Heart left ventricle (tissue), 16 donors: Measurements from ENCODE around the gene TAF10. TPM values are rescaled to one million over a fixed set of nuclear protein-coding genes. Genes with fewer than 3 reads are reported as not detected.

Experiments
- ATAC-seq, 4 donors: fragments of 200-7000 bp; cut with Tn5 transposase; one replicate each; pipeline ENCODE4 v1.9.1; 2020 to 2022; ENCODE audit warnings: moderate library complexity in 4 of 4, mild to moderate bottlenecking in 3 of 4, moderate number of reproducible peaks in 1 of 4
- DNase-seq, 5 donors: peaks; one replicate each; pipeline ENCODE4 v3.0.0-alpha.2; 2020
- H3K27ac ChIP-seq, 12 donors: fragments of 200-600 bp; sonication (generic) in 4 of 12; one replicate each; pipeline versions ENCODE4 v1.5.0 to v1.8.0; 2016 to 2022; ENCODE audit warnings: mild to moderate bottlenecking in 2 of 12
- H3K27me3 ChIP-seq, 9 donors: fragments of 200-600 bp; sonication (generic) in 2 of 9; one replicate each; pipeline versions ENCODE4 v1.5.1 to v1.8.0; 2016 to 2022; ENCODE audit warnings: mild to moderate bottlenecking in 3 of 9
- H3K36me3 ChIP-seq, 9 donors: fragments of 200-600 bp; sonication (generic) in 2 of 9; one replicate each; pipeline versions ENCODE4 v1.5.0 to v1.8.0; 2018 to 2022; ENCODE audit warnings: mild to moderate bottlenecking in 2 of 9
- H3K4me1 ChIP-seq, 12 donors: fragments of 200-600 bp; sonication (generic) in 4 of 12; one replicate each; pipeline versions ENCODE4 v1.5.0 to v1.8.0; 2016 to 2022; ENCODE audit warnings: mild to moderate bottlenecking in 3 of 12
- H3K4me3 ChIP-seq, 12 donors: fragments of 200-600 bp; sonication (generic) in 4 of 12; one replicate each; pipeline versions ENCODE4 v1.5.0 to v1.8.0; 2017 to 2022; ENCODE audit warnings: mild to moderate bottlenecking in 9 of 12, moderate library complexity in 4 of 12
- H3K9me3 ChIP-seq, 12 donors: fragments of 200-600 bp; sonication (generic) in 4 of 12; one replicate each; pipeline versions ENCODE4 v1.5.0 to v1.8.0; 2016 to 2022; ENCODE audit warnings: mild to moderate bottlenecking in 1 of 12
- POLR2A ChIP-seq, 2 donors: fragments of 450-650 bp; IDR thresholded peaks; one replicate each; pipeline ENCODE4 v1.6.1; 2017; ENCODE audit warnings: antibody characterized with exemption in 2 of 2, mild to moderate bottlenecking in 2 of 2, moderate library complexity in 2 of 2
- WGBS, 4 donors: extraction: QIAGEN DNeasy Blood & Tissue Kit in 2 of 4; methylation state at CpG; one replicate each; pipeline versions ENCODE4 v1.1.5 to v1.1.7; 2013 to 2018; 5-methylcytosine and 5-hydroxymethylcytosine counted together
- intact Hi-C, 10 donors: fragments of 100-400 bp; cut with DNase I; formaldehyde crosslinking; loops; one replicate each; pipeline versions ENCODE4 v1.11.1 to v1.14.2; 2022
- polyA plus RNA-seq, 2 donors: library from polyadenylated mRNA; stranded (reverse); fragments of 200-250 nt; gene quantifications; one replicate each; pipeline ENCODE4 v1.2.3, GENCODE V29; 2013
- total RNA-seq, 9 donors: library from RNA; depleted of rRNA in 2 of 9; stranded (reverse); fragments of >200 nt in 2 of 9; fragmentation: NEBNext Ultra II Directional in 3 of 9; extraction: Animal tissue kit (Norgen Biotek cat#: 25700) in 3 of 9; gene quantifications; one replicate each; pipeline versions ENCODE4 v1.1.0 to v1.2.4, GENCODE V29; 2016 to 2023
- TF ChIP-seq, protein P1 (sequence below), 12 donors: fragments of 200-600 bp; sonication (generic) in 4 of 12; IDR thresholded peaks; one replicate each; pipeline versions ENCODE4 v1.5.0 to v1.8.0; 2018 to 2022; ENCODE audit warnings: antibody characterized with exemption in 12 of 12, mild to moderate bottlenecking in 5 of 12
- donor health status: ischemic (EF 13 %, LVEDD 7.1; RV severe dilation, severe dysfunction).
- donor health status: healthy with polysubstance abuse.
- donor health status: DM: no; HTN: yes; CAD: no.
- donor health status: DM: no; HTN: no; CAD: no.
- donor health status: ischemic (EF 25% LVEDD 6.9; RV normal size, moderate dysfunction).
- donor health status: ischemic (EF 25% LVEDD 5.7; RV mildly dilated, moderate dysfunction).
- donor health status: healthy.
- donor health status: DM: yes; HTN: yes; CAD: no.
- donor health status: ischemic (EF 35%, LVEDD 5.7; RV mildly dilated, moderate dysfunction).
- donor health status: nonischemic (EF 11% LVEDD 7.7; RV severe dilation, severe dysfunction).
- donor health status: DM: yes; HTN: yes; CAD: no.
- donor health status: PGD.
- donor health status: ischemic (EF 29% LVEDD 5.4; RV normal size, mild dysfunction).
- donor health status: nonischemic (EF 23%, LVEDD 6.1; RV moderate dilation, normal function).

The TAF10 gene
- total and polyA plus RNA-seq, 11 donors, result 42.3 to 155 (median 99.0) TPM

DNA sequence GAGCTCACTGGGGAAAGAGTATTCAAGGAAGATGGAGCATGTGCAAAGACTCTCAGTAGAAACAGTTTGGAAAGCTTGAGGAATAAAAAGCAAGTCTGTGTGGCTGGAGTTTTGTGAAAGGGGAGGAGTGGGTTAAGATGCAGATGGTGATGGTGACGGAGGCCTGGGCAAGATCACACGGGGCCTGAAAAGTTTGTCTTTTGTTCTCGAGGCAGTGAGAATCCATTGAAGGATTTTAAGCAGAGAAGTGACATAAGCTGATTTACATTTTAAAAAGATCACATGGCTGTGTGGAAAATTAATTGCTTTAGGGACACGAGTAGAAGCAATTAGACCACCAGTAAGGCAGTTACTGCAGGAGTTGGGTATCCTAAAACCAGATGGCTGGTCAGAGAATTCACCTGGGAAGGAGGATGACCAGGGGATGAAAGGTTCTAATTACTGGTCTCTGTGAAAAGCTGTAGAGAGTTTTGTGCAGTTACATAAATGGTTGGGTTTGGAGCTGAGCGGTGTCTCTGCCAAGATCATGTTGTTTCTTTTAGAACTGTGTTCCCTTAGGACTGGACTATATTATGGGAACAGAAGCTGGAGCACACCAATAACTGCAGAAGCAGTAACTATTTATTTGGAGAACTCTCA lies 15.7 kb downstream of the TAF10 start:
- no peaks in the 10 kb centered on the region for H3K27me3 ChIP-seq
- whole genome bisulfite sequencing, 4 donors, result 19 to 33% (median 29%) methylated on average over 5 of the region's 5 CpGs
- H3K4me3 ChIP-seq, result no peak overlapping the region
- H3K9me3 ChIP-seq, result no peaks in the 10 kb centered on the region
- H3K4me1 ChIP-seq, result peaks cover 6 to 81% (median 57%) of the 10 kb centered on the region in 12 donors
- ATAC-seq (peak; percentile 44 to 71 (median 63)), DNase-seq (no peak)
- intact Hi-C loops, result loop anchor here in 1 of 10 donors (10.0 kb wide), 1 partner anchor 62 kb away; no protein-coding TSS in a partner anchor
- no peak for TF ChIP-seq POLR2A (IDR thresholded peaks at IDR 0.05)
- TF ChIP-seq, protein P1, sequence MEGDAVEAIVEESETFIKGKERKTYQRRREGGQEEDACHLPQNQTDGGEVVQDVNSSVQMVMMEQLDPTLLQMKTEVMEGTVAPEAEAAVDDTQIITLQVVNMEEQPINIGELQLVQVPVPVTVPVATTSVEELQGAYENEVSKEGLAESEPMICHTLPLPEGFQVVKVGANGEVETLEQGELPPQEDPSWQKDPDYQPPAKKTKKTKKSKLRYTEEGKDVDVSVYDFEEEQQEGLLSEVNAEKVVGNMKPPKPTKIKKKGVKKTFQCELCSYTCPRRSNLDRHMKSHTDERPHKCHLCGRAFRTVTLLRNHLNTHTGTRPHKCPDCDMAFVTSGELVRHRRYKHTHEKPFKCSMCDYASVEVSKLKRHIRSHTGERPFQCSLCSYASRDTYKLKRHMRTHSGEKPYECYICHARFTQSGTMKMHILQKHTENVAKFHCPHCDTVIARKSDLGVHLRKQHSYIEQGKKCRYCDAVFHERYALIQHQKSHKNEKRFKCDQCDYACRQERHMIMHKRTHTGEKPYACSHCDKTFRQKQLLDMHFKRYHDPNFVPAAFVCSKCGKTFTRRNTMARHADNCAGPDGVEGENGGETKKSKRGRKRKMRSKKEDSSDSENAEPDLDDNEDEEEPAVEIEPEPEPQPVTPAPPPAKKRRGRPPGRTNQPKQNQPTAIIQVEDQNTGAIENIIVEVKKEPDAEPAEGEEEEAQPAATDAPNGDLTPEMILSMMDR (IDR thresholded peaks at IDR 0.05), result no peak
- peak overlapping the region; percentile 37 to 83 (median 60) for H3K27ac ChIP-seq
- peaks cover 0 to 79% (median 52%) of the 10 kb centered on the region in 9 donors for H3K36me3 ChIP-seq

DNA sequence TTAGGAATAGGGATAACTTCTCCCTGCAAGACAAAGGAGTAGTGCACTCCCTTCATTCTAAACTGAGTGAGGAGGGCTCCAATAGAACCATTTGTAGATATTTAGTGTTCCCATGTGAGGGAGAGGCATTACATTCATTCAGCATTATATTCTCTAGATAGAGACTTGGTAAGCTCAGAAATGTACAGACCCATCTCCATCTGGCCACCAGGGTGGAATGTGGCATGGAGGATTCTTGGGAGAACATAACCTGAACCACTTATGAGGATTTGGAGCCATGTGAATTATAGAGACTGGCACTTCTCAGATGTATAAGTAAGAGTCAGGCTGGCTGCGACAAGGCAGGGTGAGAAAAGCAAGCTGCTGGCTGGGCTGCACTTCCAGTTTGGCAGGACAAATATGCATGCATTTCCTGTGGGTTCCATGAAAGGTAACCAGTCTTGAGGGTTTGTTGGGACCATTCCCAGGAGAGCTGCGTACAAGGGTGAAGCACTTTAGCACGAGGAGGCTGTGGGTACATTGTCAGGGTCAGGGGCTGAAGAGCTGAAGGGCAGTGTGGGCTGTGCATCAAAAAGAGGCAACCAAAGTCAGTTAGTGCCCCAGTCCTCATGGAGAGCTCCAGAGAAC lies 17.8 kb downstream of the TAF10 start:
- peaks cover 0 to 60% (median 34%) of the 10 kb centered on the region in 9 donors for H3K36me3 ChIP-seq
- no peak overlapping the region for H3K4me3 ChIP-seq
- ATAC-seq (peak in 3 of 4 donors; percentile 25 to 65 (median 49)), DNase-seq (no peak)
- WGBS, 4 donors, result 28 to 49% (median 40%) methylated on average over 3 of the region's 3 CpGs
- H3K27ac ChIP-seq, result peak overlapping the region in 10 of 12 donors; percentile 23 to 83 (median 60)
- intact Hi-C loops, result loop anchor here in 1 of 10 donors (10.0 kb wide), 1 partner anchor 59 kb away; no protein-coding TSS in a partner anchor
- H3K9me3 ChIP-seq, result no peaks in the 10 kb centered on the region
- H3K4me1 ChIP-seq, result peaks cover 6 to 64% (median 52%) of the 10 kb centered on the region in 12 donors
- no peaks in the 10 kb centered on the region for H3K27me3 ChIP-seq
- TF ChIP-seq, protein P1 (IDR thresholded peaks at IDR 0.05), result no peak
- no peak for TF ChIP-seq POLR2A (IDR thresholded peaks at IDR 0.05)

GRCh38 chr11:6588018-6588417 lies 24.0 kb downstream of the TAF10 start:
- H3K9me3 ChIP-seq, result peaks cover 0 to 19% (median 10%) of the 10 kb centered on the region in 12 donors
- no peak overlapping the region for H3K4me3 ChIP-seq
- ATAC-seq (no peak), DNase-seq (no peak)
- 93 to 100% (median 97%) methylated on average over 1 of the region's 1 CpG for WGBS, 4 donors
- H3K27me3 ChIP-seq, result no peaks in the 10 kb centered on the region
- peaks cover 0 to 23% (median 10%) of the 10 kb centered on the region in 9 donors for H3K36me3 ChIP-seq
- peak overlapping the region in 3 of 12 donors; percentile 24 to 64 (median 44) for H3K27ac ChIP-seq
- peaks cover 0 to 22% (median 7%) of the 10 kb centered on the region in 12 donors for H3K4me1 ChIP-seq
- intact Hi-C loops, result no loop called here
- TF ChIP-seq POLR2A (IDR thresholded peaks at IDR 0.05), result no peak
- TF ChIP-seq, protein P1 (IDR thresholded peaks at IDR 0.05), result no peak

DNA sequence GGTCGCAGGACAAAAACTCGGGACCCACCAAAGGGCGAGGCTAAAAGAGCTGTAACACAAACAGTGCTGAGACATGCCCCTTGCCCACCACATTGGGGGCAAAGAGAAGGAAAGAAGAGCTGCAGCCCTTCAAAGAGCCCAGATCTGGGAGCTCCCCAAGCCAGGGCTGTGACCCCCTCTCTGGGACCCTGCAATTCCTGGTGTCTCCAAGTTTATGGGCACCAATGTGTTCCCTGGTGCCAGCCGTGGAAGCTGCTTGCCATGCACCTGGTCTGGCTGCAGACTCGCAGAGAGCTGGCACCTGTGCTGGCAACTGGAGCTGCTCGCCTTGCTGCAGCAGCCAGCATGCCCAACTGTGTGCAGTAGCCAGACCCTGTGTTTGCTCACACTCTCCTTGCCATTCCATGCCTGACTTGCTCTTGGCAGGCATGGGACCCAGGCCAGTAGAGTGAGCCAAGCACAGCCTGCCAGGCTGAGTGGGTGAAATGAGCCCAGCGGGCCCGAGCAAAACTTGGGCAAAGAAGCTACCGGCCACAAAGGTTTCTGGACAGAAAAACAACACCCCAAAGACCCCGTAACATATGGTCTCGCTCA lies 24.6 kb downstream of the TAF10 start:
- ATAC-seq (peak; percentile 91 to 94 (median 94)), DNase-seq (peak in 3 of 5 donors; percentile 54 to 81 (median 73))
- peaks cover 0 to 18% (median 8%) of the 10 kb centered on the region in 9 donors for H3K36me3 ChIP-seq
- no peak for TF ChIP-seq POLR2A (IDR thresholded peaks at IDR 0.05)
- TF ChIP-seq, protein P1 (IDR thresholded peaks at IDR 0.05), result no peak
- H3K27me3 ChIP-seq, result no peaks in the 10 kb centered on the region
- H3K27ac ChIP-seq, result peak overlapping the region in 4 of 12 donors; percentile 24 to 64 (median 40)
- H3K4me3 ChIP-seq, result no peak overlapping the region
- H3K4me1 ChIP-seq, result peaks cover 0 to 17% (median 7%) of the 10 kb centered on the region in 12 donors
- WGBS, 4 donors, result 73 to 85% (median 76%) methylated on average over 8 to 11 of the region's 11 CpGs
- intact Hi-C loops, result no loop called here
- peaks cover 0 to 25% (median 13%) of the 10 kb centered on the region in 12 donors for H3K9me3 ChIP-seq
